Spleen (tissue), 7 donors: Measurements from ENCODE around the gene EPS8.

Experiments used
- POLR2A ChIP-seq, 3 donors: fragments of 450-650 bp; IDR thresholded peaks; one replicate each; pipeline ENCODE4 v1.5.1; 2017; ENCODE audit warnings: antibody characterized with exemption in 3 of 3, mild to moderate bottlenecking in 1 of 3
- POLR2AphosphoS5 ChIP-seq, 3 donors: sonication (generic); formaldehyde crosslinking; IDR thresholded peaks; one replicate each; pipeline ENCODE4 v1.5.1; 2017; ENCODE audit warnings: antibody characterized with exemption in 3 of 3
- TF ChIP-seq, protein P1 (sequence below), 11 experiments: fragments of 200-600 bp in 7 of 11; fragments of 450-650 bp in 4 of 11; sonication (generic) in 4 of 11; IDR thresholded peaks in 8 of 11; conservative IDR thresholded peaks in 3 of 11; 1 replicate in 7 of 11; 2 replicates in 4 of 11; pipeline versions ENCODE4 v1.4.0 to v1.8.0; 2016 to 2021; ENCODE audit warnings: antibody characterized with exemption in 11 of 11, inconsistent platforms in 4 of 11, mild to moderate bottlenecking in 1 of 11
- donor health status: DM: no; HTN: no; CAD: no; lungs with moderate emphysema.
- donor health status: DM: no; HTN: no; CAD: no.
- donor health status: DM: no; HTN: no; CAD: no.

DNA sequence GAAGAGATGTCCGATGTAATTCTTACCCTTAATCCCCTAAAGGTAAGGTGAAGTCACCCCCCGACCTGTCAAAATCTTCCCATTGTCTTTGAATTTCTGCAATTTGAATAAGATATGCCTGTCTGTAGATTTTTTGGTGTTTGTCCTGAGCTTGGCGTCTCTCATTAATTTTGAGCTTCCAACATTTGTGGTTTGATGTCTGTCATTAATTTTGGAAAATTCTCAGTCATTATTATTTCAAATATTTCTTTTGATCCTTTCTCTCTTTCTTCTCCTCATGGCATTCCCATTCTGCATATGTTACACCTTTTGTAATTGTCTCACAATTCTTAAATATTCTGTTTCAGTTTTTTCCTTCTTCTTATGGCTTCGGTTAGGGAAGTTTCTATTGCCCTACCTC, 60.1 kb downstream of the EPS8 start:
- TF ChIP-seq POLR2A (IDR thresholded peaks at IDR 0.05) (no peak), POLR2AphosphoS5 (IDR thresholded peaks at IDR 0.05) (no peak)
- TF ChIP-seq, protein P1, sequence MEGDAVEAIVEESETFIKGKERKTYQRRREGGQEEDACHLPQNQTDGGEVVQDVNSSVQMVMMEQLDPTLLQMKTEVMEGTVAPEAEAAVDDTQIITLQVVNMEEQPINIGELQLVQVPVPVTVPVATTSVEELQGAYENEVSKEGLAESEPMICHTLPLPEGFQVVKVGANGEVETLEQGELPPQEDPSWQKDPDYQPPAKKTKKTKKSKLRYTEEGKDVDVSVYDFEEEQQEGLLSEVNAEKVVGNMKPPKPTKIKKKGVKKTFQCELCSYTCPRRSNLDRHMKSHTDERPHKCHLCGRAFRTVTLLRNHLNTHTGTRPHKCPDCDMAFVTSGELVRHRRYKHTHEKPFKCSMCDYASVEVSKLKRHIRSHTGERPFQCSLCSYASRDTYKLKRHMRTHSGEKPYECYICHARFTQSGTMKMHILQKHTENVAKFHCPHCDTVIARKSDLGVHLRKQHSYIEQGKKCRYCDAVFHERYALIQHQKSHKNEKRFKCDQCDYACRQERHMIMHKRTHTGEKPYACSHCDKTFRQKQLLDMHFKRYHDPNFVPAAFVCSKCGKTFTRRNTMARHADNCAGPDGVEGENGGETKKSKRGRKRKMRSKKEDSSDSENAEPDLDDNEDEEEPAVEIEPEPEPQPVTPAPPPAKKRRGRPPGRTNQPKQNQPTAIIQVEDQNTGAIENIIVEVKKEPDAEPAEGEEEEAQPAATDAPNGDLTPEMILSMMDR (IDR thresholded peaks at IDR 0.05 in 8 of 11, conservative IDR thresholded peaks at IDR 0.05 in 3 of 11): no peak
